Measurements from ENCODE around the gene SNX27.

DNA sequence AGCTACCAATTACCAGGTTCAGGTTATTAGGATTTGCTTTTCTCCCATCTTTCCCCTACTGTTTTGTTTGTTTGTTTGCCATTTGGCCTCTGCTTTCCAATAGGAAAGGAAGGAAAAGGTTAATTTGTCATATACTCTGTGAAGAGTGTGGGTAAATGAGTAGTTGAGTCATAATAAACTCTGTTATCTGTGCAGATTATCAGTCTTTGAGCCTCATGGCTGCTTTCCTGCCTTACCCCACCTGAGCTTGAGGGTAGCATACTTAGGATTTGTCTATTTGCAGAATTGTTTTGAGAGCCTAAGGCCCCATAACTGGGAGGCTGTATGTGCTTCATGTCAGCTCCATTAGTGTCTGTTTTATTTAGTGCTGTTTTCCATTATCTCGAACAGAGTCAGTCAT is 32.9 kb upstream of the SNX27 start:
- TF ChIP-seq, protein P1, sequence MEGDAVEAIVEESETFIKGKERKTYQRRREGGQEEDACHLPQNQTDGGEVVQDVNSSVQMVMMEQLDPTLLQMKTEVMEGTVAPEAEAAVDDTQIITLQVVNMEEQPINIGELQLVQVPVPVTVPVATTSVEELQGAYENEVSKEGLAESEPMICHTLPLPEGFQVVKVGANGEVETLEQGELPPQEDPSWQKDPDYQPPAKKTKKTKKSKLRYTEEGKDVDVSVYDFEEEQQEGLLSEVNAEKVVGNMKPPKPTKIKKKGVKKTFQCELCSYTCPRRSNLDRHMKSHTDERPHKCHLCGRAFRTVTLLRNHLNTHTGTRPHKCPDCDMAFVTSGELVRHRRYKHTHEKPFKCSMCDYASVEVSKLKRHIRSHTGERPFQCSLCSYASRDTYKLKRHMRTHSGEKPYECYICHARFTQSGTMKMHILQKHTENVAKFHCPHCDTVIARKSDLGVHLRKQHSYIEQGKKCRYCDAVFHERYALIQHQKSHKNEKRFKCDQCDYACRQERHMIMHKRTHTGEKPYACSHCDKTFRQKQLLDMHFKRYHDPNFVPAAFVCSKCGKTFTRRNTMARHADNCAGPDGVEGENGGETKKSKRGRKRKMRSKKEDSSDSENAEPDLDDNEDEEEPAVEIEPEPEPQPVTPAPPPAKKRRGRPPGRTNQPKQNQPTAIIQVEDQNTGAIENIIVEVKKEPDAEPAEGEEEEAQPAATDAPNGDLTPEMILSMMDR (IDR thresholded peaks at IDR 0.05), result no peak
- no peak for TF ChIP-seq POLR2A (IDR thresholded peaks at IDR 0.05)
